Measurements from ENCODE around the gene CACNG8. TPM values are rescaled to one million over a fixed set of nuclear protein-coding genes. Genes with fewer than 3 reads are reported as not detected.

The CACNG8 gene
- total RNA-seq, 1 donor from 2014 or later, result 3.2 TPM

DNA sequence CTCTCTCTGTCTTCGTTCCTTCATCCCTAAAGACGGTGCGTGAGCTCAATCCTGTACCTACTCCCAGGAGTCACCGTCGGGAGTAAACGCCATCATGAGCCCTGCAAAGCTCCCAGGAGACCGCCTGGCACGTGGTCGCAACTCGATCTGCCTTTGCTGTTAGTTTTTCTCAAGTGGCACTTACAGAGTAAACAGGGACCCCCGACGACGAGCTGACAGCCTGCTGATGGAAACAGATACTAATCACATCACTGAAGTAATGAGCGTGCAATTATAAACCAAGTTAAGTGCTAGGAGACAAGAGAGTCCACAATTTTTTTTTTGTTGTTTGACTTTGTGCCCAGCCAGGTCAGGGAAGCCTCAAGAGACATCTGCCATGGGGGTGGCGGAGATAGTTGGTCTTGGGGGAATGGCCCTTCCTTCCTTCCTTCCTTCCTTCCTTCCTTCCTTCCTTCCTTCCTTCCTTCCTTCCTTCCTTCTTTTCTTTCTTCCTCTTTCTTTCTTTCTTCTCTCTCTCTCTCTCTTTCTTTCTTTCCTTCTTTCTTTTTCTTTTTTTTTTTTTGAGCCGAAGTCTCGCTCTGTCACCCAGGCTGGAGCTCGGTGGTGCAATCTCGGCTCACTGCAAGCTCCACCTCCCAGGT lies 52.3 kb downstream of the CACNG8 start:
- Histone ChIP-seq H3K36me3 (ENCODE audit: insufficient read depth, low read length) (no peaks in the 10 kb centered on the region), H4K20me1 (ENCODE audit: insufficient read depth, low read length) (no peaks in the 10 kb centered on the region), H3K4me1 (ENCODE audit: insufficient read depth, low read length) (peaks cover 7% of the 10 kb centered on the region), H3K9ac (ENCODE audit: low read length) (no peak overlapping the region), H3K4me2 (ENCODE audit: low read length) (no peak overlapping the region), H2AFZ (ENCODE audit: low read depth, low read length) (peak overlapping the region; percentile 34), H3K27ac (ENCODE audit: low read depth, low read length) (no peak overlapping the region), H3K9me3 (ENCODE audit: insufficient read depth, low read depth, low read length) (no peaks in the 10 kb centered on the region), H3K4me3 (ENCODE audit: insufficient read depth, low read depth, low read length) (no peak overlapping the region), H3K79me2 (ENCODE audit: insufficient read depth, low read length) (no peaks in the 10 kb centered on the region), H3K27me3 (ENCODE audit: insufficient read depth, low read length) (no peaks in the 10 kb centered on the region)
- H3K27me3 Mint-ChIP-seq (ENCODE audit: low read depth, unreplicated experiment), result peaks cover 15% of the 10 kb centered on the region
- no peak for TF ChIP-seq EZH2 (IDR thresholded peaks at IDR 0.05; ENCODE audit: insufficient read depth, low read length)
- TF ChIP-seq, protein P1, sequence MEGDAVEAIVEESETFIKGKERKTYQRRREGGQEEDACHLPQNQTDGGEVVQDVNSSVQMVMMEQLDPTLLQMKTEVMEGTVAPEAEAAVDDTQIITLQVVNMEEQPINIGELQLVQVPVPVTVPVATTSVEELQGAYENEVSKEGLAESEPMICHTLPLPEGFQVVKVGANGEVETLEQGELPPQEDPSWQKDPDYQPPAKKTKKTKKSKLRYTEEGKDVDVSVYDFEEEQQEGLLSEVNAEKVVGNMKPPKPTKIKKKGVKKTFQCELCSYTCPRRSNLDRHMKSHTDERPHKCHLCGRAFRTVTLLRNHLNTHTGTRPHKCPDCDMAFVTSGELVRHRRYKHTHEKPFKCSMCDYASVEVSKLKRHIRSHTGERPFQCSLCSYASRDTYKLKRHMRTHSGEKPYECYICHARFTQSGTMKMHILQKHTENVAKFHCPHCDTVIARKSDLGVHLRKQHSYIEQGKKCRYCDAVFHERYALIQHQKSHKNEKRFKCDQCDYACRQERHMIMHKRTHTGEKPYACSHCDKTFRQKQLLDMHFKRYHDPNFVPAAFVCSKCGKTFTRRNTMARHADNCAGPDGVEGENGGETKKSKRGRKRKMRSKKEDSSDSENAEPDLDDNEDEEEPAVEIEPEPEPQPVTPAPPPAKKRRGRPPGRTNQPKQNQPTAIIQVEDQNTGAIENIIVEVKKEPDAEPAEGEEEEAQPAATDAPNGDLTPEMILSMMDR (IDR thresholded peaks at IDR 0.05; ENCODE audit: insufficient read depth, low read depth, low read length), result no peak
- H3K36me3 Mint-ChIP-seq (ENCODE audit: low read depth, unreplicated experiment), result no peaks in the 10 kb centered on the region
- peaks cover 3% of the 10 kb centered on the region for H3K9me3 Mint-ChIP-seq (ENCODE audit: unreplicated experiment)
- no peak overlapping the region for H3K27ac Mint-ChIP-seq (ENCODE audit: unreplicated experiment)
- DNase-seq (ENCODE audit: low read depth) (no peak), FAIRE-seq (no peak)
- H3K4me1 Mint-ChIP-seq (ENCODE audit: low read depth, unreplicated experiment), result peaks cover 3% of the 10 kb centered on the region
- no peak overlapping the region for H3K4me3 Mint-ChIP-seq (ENCODE audit: unreplicated experiment)

GRCh38 chr19:54017261-54017660 lies 54.5 kb downstream of the CACNG8 start:
- Histone ChIP-seq H3K27ac (ENCODE audit: low read depth, low read length) (no peak overlapping the region), H4K20me1 (ENCODE audit: insufficient read depth, low read length) (no peaks in the 10 kb centered on the region), H3K4me2 (ENCODE audit: low read length) (no peak overlapping the region), H3K4me1 (ENCODE audit: insufficient read depth, low read length) (peaks cover 7% of the 10 kb centered on the region), H3K27me3 (ENCODE audit: insufficient read depth, low read length) (no peaks in the 10 kb centered on the region), H3K9ac (ENCODE audit: low read length) (no peak overlapping the region), H3K36me3 (ENCODE audit: insufficient read depth, low read length) (no peaks in the 10 kb centered on the region), H3K79me2 (ENCODE audit: insufficient read depth, low read length) (no peaks in the 10 kb centered on the region), H3K9me3 (ENCODE audit: insufficient read depth, low read depth, low read length) (no peaks in the 10 kb centered on the region), H3K4me3 (ENCODE audit: insufficient read depth, low read depth, low read length) (no peak overlapping the region), H2AFZ (ENCODE audit: low read depth, low read length) (no peak overlapping the region)
- TF ChIP-seq EZH2 (IDR thresholded peaks at IDR 0.05; ENCODE audit: insufficient read depth, low read length), result no peak
- Mint-ChIP-seq H3K36me3 (ENCODE audit: low read depth, unreplicated experiment) (no peaks in the 10 kb centered on the region), H3K4me3 (ENCODE audit: unreplicated experiment) (no peak overlapping the region), H3K4me1 (ENCODE audit: low read depth, unreplicated experiment) (peaks cover 8% of the 10 kb centered on the region), H3K9me3 (ENCODE audit: unreplicated experiment) (peaks cover 5% of the 10 kb centered on the region), H3K27ac (ENCODE audit: unreplicated experiment) (no peak overlapping the region), H3K27me3 (ENCODE audit: low read depth, unreplicated experiment) (peaks cover 15% of the 10 kb centered on the region)
- DNase-seq (ENCODE audit: low read depth) (peak; percentile 54), FAIRE-seq (no peak)

DNA sequence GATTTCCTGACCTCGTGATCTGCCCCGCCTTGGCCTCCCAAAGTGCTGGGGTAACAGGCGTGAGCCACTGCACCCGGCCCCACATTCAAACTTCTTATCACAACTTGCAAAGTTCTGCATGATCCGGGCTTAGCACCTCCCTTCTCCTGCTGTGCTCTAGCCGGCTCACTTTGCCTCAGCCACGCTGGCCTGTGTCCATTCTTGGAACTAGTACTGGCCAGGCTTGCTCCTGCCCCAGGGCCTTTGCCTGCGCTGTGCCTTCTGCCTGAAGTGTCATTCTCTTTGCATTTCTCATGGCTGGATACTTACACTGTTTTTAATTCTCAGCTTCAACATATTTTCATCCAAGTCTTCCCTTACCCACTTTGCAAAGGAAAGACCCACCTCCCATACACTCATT lies 58.6 kb downstream of the CACNG8 start:
- Histone ChIP-seq H3K4me2 (ENCODE audit: low read length) (no peak overlapping the region), H3K36me3 (ENCODE audit: insufficient read depth, low read length) (no peaks in the 10 kb centered on the region), H3K9me3 (ENCODE audit: insufficient read depth, low read depth, low read length) (no peaks in the 10 kb centered on the region), H2AFZ (ENCODE audit: low read depth, low read length) (no peak overlapping the region), H3K4me3 (ENCODE audit: insufficient read depth, low read depth, low read length) (no peak overlapping the region), H4K20me1 (ENCODE audit: insufficient read depth, low read length) (no peaks in the 10 kb centered on the region), H3K4me1 (ENCODE audit: insufficient read depth, low read length) (peaks cover 9% of the 10 kb centered on the region), H3K27me3 (ENCODE audit: insufficient read depth, low read length) (no peaks in the 10 kb centered on the region), H3K27ac (ENCODE audit: low read depth, low read length) (no peak overlapping the region), H3K79me2 (ENCODE audit: insufficient read depth, low read length) (no peaks in the 10 kb centered on the region), H3K9ac (ENCODE audit: low read length) (no peak overlapping the region)
- peaks cover 12% of the 10 kb centered on the region for H3K27me3 Mint-ChIP-seq (ENCODE audit: low read depth, unreplicated experiment)
- H3K9me3 Mint-ChIP-seq (ENCODE audit: unreplicated experiment), result peaks cover 7% of the 10 kb centered on the region
- no peak for DNase-seq (ENCODE audit: low read depth)
- no peak for FAIRE-seq
- TF ChIP-seq EZH2 (IDR thresholded peaks at IDR 0.05; ENCODE audit: insufficient read depth, low read length), result no peak
- TF ChIP-seq, protein P1 (IDR thresholded peaks at IDR 0.05; ENCODE audit: insufficient read depth, low read depth, low read length), result no peak
- no peaks in the 10 kb centered on the region for H3K36me3 Mint-ChIP-seq (ENCODE audit: low read depth, unreplicated experiment)
- no peak overlapping the region for H3K4me3 Mint-ChIP-seq (ENCODE audit: unreplicated experiment)
- H3K4me1 Mint-ChIP-seq (ENCODE audit: low read depth, unreplicated experiment), result peaks cover 10% of the 10 kb centered on the region
- peak overlapping the region; percentile 78 for H3K27ac Mint-ChIP-seq (ENCODE audit: unreplicated experiment)
